Mammary epithelial cell (primary cell): ENCODE data around the gene DLX1.

ENCODE experiments used
- CTCF ChIP-seq, 2 donors: IDR thresholded peaks in 1 of 2; conservative IDR thresholded peaks in 1 of 2; 2 replicates each; pipeline ENCODE4 v1.5.1; 2011 to 2012; ENCODE audit warnings: inconsistent platforms in 2 of 2, low read length in 2 of 2, mild to moderate bottlenecking in 2 of 2, control low read depth in 1 of 2, low read depth in 1 of 2; ENCODE audit not compliant: insufficient read depth in 1 of 2; ENCODE audit errors: extremely low read depth in 1 of 2
- EZH2 ChIP-seq: IDR thresholded peaks from 2 replicates; pipeline ENCODE4 v1.6.1; 2012; ENCODE audit warnings: low read length, inconsistent platforms, borderline replicate concordance

DNA sequence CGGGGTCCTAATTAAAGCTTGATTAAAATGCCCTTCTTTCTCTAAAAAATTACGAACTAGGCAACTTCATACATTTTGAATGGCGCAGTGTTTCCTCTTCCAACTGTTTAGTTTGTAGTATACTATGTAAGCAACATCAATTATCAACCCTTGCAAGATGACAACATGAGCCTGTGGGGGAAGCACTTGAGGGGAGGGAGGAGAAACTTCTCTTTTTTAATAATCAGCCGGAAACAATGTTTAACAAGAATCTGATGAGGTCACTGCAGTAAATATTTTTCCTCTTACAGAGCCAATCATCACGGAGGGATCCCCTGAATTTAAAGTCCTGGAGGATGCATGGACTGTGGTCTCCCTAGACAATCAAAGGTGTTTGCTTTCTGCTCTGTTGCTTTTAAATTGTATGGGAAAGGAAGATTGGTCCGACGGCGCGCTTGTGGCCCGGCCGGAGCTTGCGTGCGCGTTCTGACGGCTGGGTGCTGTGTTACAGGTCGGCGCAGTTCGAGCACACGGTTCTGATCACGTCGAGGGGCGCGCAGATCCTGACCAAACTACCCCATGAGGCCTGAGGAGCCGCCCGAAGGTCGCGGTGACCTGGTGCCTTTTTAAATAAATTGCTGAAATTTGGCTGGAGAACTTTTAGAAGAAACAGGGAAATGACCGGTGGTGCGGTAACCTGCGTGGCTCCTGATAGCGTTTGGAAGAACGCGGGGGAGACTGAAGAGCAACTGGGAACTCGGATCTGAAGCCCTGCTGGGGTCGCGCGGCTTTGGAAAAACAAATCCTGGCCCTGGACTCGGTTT is 5.3 kb upstream of the DLX1 start:
- TF ChIP-seq EZH2 (no peak), CTCF (conservative IDR thresholded peaks at IDR 0.05 in 1 of 2, IDR thresholded peaks at IDR 0.05 in 1 of 2; ENCODE audit: extremely low read depth in 1 of 2, insufficient read depth in 1 of 2, low read depth in 1 of 2, low read length in 2 of 2) (no peak)
